NCI-H524 (cell line): Measurements from ENCODE around the gene SPDEF.

Experiments used
- DNase-seq, 2 experiments: peaks; one replicate each; lab custom pipeline; 2025; lab: John Stamatoyannopoulos, UW

The SPDEF gene

DNA sequence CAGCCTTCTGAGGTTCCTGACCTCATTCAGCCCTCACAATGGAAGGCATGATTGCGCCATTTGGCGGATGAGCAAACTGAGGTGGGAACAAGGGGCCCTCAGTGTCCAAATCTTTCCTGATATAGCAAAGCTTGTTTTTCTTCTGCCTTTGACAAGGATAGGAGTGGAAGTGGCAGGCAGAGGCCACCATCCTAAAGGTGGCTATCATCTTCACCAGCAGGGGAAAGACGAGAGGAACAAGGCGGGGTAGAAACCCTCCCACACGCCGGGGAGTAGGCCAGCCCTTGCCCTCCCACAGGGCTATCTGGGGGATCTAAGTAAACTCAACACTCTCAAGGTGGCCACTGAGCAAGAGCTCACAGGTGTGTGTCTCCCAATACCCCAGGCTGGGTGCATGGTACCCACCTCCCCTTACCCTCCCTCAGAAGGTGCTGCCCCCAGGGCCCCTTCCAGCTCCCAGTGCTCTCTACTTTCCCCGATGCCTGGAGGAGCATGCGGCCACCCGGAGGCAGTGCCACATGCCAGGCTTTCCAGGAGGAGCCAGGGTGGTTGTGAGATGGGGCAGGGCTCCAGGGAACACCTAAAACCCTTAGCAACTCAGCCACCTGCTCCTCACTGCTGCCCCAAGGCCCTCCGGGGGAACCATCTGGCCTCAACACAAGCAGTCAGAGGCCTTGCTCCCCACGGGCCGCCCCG lies 11.2 kb downstream of the SPDEF start:
- peak; percentile 95 for DNase-seq

DNA sequence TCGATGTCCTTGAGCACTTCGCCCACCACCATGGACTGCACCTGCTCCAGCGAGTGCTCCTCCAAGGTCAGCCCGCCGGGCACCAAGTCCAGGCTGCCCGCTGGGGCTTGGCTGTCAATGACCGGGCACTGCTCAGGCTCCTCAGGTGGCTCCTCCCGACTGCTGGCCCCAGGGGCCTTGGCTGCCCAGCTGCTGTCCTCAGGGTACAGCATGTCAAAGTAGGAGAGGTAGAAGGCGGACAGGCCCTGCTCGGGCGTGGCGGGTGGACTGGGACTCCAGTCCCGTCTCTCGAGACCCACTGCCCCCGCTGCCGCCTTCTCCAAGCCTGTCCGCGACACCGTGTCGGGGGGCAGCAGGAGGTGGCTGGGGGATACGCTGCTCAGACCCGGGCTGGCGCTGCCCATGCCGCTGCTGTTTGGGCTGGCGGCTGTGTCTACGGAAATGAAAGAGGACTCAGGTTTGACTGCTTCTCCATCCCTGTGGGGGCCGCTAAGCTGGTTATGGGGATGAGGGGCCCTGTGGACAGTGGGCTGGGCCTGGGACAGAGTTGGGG lies 12.0 kb downstream of the SPDEF start:
- no peak for DNase-seq

DNA sequence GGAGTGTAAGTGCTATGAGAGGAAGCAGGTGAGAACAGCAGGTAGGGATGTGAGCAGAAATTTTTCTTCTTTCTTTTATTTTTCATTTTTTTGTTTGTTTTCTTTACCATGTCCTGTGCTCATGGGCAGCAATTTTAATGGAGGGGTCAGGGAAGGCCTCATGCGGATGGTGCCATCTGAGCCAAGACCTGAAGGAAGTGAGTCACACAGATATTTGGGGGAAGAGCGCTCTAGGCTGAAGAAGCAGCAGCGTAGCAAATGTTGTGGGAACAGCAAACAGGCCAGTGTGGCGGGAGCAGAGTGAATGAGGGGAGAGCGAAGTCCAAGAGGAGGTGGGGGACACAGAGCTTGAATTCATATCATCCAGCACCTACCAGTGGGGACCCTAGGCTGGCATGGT lies 12.7 kb downstream of the SPDEF start:
- DNase-seq, result no peak

DNA sequence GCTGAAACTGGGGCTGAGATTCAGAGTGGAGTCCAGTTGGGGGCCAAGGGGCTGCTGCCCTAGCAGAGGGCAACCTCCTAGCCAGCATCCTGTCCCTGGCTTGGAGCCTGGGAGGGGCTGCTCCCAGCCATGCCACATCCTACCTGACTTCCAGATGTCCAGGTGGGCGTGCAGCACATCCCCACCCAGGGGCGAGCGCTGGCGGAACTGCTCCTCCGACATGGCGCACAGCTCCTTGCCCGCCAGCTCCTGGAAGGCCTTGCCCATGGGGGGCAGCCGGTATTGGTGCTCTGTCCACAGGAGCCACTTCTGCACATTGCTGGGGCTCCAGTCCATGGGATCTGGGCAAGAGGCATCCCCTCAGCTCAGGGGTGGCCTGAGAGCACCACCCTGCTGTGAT lies 15.3 kb downstream of the SPDEF start:
- DNase-seq, result no peak

DNA sequence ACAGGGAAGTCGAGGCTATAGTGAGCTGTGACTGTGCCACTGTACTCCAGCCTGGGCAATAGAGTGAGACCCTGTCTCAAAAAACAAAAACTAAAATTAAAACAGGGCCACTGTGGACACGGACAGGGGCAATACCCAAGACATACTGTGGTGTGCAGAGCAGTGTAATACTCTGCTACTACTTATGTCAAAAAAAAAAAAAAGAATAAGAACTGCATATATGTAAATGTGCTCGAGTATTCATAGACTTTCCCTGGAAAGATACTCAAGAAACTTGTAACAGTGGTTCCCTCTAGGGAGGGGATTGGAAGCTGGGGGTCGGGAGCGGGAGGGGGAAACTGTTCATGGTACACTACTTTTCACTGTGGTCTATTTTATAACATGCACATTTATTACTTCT lies 15.9 kb downstream of the SPDEF start:
- no peak for DNase-seq

DNA sequence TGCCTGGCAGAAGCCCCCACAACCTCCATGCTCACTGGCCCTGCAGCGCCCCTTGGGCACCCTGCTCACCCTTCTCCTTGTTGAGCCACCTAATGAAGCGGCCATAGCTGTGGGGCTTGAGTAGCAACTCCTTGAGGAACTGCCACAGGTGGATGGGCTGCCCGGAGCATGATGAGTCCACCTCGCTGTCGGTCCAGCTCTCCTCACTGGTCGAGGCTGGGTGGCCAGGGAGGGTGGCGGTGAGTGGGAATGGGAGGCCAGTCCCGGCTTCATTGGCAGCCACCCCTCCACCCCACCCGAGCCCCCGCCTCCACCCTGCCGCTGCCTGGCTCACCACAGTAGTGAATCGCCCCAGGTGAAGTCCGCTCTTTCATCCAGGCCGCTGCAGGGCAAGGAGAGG lies 16.9 kb downstream of the SPDEF start:
- peak in 1 of 2 experiments; percentile 55 for DNase-seq

DNA sequence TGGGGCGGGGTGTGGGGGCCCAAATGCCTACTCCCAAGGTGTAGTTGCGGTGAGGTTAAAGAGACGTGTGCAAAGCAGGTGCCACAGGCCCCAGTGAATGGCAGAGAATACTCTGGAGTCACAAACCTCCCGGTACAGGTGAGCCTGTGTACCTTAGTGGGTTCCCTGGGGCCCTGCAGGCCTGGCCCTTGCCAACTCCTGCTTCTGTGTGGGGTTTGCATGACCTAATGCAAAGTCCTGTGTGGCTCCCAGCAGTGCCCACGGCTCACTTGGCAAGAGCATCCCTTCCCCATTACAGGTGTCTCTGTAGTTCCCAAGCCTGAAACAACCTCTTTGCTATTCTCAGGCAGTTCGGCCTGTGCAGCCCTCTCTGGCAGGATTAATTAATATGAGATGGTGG lies 17.5 kb downstream of the SPDEF start:
- no peak for DNase-seq

DNA sequence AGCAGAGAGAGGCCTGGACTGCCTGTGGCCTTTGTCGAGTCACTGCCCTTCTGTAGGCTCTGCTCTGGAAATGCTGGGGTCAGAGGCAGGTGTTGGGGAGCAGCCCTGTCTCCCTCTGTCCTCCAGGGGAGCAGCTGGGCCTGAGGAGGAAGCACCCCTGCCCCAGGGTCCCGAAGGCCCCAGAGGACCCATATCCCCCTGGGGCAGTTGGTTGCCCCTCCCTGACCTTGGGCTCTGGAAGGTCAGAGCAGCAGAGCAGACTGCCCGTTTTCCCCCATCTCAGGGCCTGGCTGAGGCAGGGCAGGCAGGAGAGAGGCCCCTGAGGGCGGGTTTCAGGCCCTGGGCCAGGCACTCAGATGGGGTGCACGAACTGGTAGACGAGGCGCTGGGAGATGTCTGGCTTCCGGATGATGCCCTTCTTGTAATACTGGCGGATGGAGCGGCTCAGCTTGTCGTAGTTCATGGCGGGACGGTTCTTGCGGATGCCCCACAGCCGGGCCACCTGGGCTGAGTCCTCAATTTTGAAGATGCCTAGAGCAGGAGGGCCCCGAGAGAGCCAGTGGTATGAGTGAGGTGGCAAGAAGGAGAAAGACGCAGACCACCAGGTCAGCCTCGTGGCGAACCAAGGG lies 18.1 kb downstream of the SPDEF start:
- DNase-seq, result no peak

DNA sequence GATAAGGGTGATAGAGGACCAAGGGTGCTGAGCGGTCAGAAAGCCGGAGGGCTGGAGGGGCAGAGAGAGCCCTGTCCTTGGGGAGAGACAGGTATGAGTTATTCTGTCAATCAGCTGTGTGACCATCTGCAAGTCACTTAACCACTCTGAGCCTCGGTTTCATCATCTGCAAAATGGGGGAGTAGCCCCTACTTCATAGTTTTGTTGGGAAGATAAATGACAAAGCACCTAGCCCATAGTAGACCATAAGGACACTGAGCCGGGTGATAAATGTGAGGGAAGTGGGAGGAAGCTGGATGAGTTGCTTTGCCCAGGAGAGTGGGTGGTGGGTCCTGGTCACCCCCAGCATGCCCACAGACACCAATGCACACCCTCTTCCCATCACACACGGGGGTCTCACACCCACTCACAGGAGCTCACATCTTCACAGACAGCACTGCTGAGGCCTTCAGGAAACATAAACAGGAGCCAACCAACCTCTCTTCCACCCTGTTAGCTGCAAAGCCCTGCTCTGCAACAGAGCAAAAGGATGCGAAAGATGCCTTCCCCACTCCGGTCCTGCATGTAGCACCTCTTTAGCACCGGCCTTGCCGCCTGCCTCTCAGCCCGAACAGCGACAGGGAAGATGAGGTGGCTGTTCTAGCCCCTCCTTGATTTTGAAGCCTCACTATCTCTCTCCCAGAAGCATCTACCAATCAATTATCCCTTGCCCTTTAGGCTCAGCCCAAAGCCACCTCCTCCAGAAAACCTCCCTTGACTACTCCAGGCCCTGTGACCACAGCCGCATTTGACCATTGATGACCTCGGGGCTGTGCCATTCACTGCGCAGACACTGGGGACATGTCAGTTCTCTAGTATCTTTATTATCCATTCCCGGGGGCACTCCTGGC lies 18.9 kb downstream of the SPDEF start:
- no peak for DNase-seq

DNA sequence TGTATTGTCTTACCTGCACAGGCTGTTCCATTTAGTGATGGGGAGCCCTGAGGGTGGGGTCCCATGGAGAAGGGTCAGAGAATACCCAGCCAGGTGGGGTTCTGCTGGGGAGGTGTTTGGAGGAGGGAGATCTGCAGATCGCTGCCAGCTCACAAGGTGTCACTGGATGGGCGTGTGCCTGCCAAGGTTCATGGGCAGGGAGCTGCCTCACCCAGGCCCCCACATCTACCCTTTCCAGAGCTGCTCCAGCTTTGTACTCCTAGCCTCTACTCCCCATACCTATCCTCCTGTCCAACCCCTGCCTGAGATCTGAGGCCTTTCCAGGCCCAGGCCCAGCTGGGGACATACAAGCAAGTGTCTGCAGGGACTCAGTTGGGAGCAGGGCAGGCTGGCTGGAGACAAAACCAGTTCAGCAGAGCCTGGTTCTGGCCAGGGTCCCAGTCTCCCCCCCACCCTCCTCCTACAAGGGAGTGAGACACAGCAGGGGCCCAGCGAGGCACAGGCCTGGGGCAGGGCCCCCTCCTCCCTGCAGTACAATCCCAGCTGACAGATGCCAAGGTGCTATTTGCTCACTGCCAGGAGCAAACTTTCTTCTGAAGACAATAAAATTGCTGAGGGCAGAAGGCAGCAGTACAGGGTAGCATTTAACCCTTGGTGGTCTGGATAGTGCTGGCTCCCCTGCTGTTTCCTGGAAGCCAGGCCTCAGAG lies 19.7 kb downstream of the SPDEF start:
- peak in 1 of 2 experiments; percentile 62 for DNase-seq

DNA sequence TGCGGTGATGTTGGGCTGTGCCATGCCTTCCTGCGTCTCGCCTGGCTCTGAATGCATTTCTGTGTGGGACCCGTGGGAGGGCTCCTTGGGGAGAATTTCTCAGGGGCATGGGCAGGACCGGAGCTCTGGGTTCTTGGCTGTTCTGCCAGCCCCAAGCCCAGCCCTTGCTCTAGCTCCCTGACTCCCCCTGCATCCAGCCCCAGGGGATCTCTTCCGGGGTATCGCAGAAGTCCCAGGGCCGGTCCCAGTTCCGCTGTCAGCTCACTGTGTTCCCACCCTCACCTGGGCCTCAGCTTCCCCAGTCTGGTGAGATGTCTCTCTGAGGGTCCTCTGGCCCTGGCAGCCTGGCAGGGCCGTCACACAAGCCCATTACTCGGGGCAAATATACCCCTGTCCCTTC lies 20.5 kb downstream of the SPDEF start:
- no peak for DNase-seq

DNA sequence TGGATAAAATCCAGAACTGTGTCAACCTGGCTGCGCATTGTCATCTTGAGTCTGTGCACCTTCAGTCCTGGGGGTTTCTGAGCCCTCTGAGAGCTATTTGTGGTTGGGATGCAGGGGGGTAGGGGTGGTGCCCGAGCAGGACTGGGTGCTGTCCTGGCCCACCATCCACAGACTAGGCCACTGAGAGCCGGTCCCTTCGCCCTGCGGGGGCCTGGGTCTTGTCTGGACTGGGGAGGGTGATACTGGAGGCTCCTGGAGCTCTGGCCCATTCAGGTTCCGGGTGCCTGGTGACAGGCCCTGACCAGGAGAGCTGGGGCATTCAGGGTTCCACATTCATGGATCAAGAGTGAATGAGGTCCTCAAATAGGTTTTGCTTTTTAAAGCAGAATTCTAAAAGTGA lies 20.9 kb downstream of the SPDEF start:
- DNase-seq, result no peak

DNA sequence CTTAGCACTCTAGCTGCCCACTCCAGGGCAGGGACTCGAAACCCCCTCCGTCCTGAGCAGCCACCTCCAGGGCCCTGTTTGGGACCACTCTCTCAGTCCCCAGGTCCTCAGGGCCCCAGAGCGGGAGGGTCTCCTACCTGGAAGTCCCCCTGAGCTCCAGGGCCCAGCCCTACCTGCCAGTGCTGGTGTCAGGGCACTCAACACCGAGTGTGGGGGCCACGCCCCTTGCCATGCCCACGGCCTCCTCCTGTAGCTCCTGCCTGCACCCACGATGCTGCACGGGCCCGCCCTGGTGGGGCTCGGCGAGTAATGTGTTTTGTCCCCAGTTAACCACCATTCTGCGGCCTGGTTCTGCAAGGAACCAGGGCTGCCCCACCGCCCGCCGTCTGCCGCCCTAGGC lies 21.5 kb downstream of the SPDEF start:
- no peak for DNase-seq

DNA sequence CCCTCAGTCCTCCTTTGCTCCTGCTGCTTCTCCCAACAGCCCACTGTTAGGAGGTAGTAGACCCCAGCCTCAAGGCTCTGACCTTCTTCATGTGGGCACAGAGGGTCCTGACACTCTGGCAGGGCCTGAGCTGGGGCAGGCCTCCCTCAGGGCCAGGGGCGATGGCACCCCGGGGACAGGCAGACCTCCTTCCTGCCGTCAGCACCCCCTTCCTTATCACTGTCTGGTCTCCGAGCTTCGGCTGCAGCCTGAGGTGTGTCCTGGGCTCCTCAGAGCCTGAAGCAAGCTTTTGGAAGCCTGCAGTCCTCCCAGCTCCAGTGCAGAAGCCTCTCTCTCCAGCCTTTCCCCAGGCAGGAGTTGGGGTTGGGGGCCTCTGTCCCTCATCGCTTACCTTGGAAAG lies 22.0 kb downstream of the SPDEF start:
- DNase-seq, result no peak

DNA sequence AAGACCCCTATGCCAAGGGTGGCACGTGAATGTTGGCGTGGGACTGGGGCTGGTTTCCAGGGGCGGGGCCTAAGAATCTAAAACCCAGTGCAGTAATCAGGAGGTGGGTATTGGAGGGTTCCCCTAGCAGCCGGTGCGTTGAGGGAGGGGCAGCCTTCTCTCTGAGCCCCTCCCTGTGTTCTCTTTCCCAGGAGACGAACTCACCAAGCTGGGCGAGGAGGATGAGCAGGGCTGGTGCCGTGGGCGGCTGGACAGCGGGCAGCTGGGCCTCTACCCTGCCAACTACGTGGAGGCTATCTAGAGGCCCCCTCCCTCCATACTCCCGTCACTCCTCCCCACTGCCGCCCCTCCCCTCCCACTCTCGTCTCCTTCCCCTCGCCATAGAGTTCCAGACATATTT lies 23.9 kb downstream of the SPDEF start:
- no peak for DNase-seq

DNA sequence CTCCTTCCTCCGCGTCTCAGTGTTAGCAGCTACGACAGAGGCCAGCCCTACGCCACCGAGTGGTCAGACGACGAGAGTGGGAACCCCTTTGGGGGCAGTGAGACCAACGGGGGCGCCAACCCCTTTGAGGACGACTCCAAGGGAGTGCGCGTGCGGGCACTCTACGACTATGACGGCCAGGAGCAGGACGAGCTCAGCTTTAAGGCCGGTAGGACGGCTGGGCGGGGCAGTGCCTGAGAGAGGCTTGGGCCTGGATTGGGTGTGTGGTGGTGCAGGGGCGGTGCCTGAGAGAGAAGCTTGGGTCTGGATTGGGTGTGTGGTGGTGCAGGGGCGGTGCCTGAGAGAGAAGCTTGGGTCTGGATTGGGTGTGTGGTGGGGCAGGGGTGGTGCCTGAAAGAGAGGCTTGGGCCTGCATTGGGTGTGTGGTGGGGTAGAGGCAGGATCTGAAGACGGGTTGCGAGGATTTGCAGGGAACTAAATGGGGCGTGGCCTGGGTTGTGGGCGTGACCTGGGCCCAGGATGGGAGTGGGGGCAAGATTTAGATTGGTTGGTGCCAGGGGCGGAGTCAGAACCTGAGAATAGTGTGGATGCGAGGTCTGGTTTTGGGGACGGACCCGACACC lies 24.4 kb downstream of the SPDEF start:
- no peak for DNase-seq

DNA sequence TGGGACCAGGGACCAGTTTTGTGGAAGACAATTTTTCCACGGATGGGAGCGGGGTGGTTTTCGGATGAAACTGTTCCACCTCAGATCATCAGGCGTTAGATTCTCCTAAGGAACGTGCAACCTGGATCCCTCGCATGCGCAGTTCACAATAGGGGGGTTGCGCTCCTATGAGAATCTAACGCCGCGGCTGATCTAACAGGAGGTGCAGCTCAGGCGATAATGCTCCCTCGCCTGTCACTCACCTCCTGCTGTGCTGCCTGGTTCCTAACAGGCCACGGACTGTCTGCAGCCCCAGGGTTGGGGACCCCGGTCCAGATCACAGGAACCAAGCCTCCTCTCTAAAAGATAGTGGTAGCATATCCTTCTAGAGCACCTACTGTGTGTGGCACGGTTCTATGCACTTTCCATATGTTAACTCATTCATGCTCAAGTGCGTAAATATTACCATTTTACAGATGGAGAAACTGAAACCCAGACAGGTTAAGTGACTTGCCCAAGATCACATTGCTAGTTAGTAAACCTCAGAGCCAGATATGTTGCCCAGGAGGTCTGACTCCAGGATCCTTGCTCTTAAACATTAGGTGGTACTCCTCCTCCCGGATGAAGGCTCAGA lies 25.3 kb downstream of the SPDEF start:
- no peak for DNase-seq

DNA sequence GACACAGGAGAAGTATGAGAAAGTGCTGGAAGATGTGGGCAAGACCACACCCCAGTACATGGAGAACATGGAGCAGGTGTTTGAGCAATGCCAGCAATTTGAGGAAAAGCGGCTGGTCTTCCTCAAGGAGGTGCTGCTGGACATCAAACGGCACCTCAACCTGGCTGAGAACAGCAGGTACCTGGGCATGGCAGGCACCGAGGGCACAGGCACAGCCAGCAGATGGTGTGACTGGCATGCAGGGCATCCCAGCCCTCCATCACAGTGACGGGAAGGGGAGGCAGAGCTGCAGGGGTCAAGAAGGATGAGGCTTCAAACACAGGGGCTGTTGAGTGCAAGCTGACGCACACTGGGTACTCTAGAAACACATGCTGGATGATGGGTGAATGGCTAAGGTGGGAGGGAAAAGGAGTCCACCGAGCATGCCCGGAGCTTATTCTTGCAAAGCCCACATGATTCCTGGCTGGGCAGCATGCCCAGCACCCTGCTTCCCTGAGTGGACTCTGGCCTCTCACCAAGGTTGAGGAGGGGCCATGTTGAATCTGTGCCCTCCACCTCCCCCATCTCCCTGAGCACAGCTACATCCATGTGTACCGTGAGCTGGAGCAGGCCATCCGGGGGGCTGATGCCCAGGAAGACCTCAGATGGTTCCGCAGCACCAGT lies 26.3 kb downstream of the SPDEF start:
- peak in 1 of 2 experiments; percentile 32 for DNase-seq

DNA sequence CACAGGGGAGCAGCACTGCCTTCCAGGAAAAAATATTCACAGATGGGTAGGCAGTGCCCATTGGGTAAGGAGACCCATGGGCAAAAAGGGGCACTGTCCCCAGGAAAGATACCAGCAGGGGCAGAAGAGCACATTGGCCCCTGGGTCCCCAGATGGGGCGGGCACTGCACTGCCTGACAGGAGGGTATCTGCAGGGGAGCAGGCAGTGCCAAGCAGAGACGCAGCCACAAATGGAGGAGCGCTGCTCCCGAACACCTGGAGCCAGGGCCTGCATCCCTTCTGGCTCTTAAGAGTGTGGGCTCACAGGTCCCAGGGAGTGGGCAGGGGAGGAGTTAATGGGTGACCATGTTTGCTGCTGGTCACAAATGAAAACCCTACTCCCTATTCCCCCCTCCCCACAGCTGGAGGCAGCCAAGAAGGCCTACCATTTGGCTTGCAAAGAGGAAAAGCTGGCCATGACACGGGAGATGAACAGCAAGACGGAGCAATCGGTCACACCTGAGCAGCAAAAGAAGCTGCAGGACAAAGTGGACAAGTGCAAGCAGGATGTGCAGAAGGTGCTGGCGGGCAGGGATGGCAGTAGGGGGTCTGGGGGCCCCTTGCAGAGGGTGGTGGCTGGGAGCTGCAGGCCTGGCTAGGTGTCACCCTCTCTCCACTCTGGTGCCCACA lies 27.0 kb downstream of the SPDEF start:
- no peak for DNase-seq
